ENCODE data around the gene ITPA.

Gene ITPA

GRCh38 chr20:3168079-3168828, 41.0 kb upstream of the ITPA start:
- Histone ChIP-seq H3K4me1 (no peaks in the 10 kb centered on the region), H3K36me3 (replicated peaks) (no peaks in the 10 kb centered on the region), H3K9me3 (no peaks in the 10 kb centered on the region), H3K27me3 (ENCODE audit: low read depth) (no peaks in the 10 kb centered on the region), H3K4me3 (no peak overlapping the region)
- DNase-seq (ENCODE audit: low spot score in 2 of 2) = no peak
- in situ Hi-C loops (cut with MboI; ENCODE audit: low sequenced_read_pairs) = no loop called here

- no peak for DNase-seq (ENCODE audit: low spot score in 2 of 2)
- no peaks in the 10 kb centered on the region for H3K9me3 ChIP-seq
- in situ Hi-C loops (cut with MboI; ENCODE audit: low sequenced_read_pairs) = no loop called here
- no peaks in the 10 kb centered on the region for H3K4me1 ChIP-seq
- H3K4me3 ChIP-seq = no peak overlapping the region
- H3K27me3 ChIP-seq (ENCODE audit: low read depth) = no peaks in the 10 kb centered on the region
- no peaks in the 10 kb centered on the region for H3K36me3 ChIP-seq (replicated peaks)
These were observed 40.3 kb upstream of the ITPA start for GRCh38 chr20:3168829-3169590.

GRCh38 chr20:3171391-3172125, 37.7 kb upstream of the ITPA start:
- Histone ChIP-seq H3K27me3 (ENCODE audit: low read depth) (no peaks in the 10 kb centered on the region), H3K4me1 (peaks cover 12% of the 10 kb centered on the region), H3K9me3 (no peaks in the 10 kb centered on the region), H3K4me3 (no peak overlapping the region), H3K36me3 (replicated peaks) (no peaks in the 10 kb centered on the region)
- in situ Hi-C loops (cut with MboI; ENCODE audit: low sequenced_read_pairs) = no loop called here
- DNase-seq (ENCODE audit: low spot score in 2 of 2) = no peak

- in situ Hi-C loops (cut with MboI; ENCODE audit: low sequenced_read_pairs) = no loop called here
- Histone ChIP-seq H3K36me3 (replicated peaks) (no peaks in the 10 kb centered on the region), H3K4me1 (peaks cover 12% of the 10 kb centered on the region), H3K4me3 (peak overlapping the region; percentile 90), H3K27me3 (ENCODE audit: low read depth) (no peaks in the 10 kb centered on the region), H3K9me3 (no peaks in the 10 kb centered on the region)
- no peak for DNase-seq (ENCODE audit: low spot score in 2 of 2)
These were observed 37.0 kb upstream of the ITPA start for GRCh38 chr20:3172126-3172932.

GRCh38 chr20:3172933-3173609, 36.2 kb upstream of the ITPA start, which contains the start of gene LZTS3:
Gene LZTS3 (minus strand): TSS chr20:3173549. CDS start chr20:3167163, 6,386 bp downstream.
- Histone ChIP-seq H3K4me1 (peaks cover 12% of the 10 kb centered on the region), H3K27me3 (ENCODE audit: low read depth) (no peaks in the 10 kb centered on the region), H3K36me3 (replicated peaks) (no peaks in the 10 kb centered on the region)

GRCh38 chr20:3173610-3174441, 35.5 kb upstream of the ITPA start:
- no peaks in the 10 kb centered on the region for H3K27me3 ChIP-seq (ENCODE audit: low read depth)
- peaks cover 12% of the 10 kb centered on the region for H3K4me1 ChIP-seq
- peak; percentile 75 to 96 for DNase-seq (ENCODE audit: low spot score in 2 of 2)
- in situ Hi-C loops (cut with MboI; ENCODE audit: low sequenced_read_pairs) = no loop called here
- no peaks in the 10 kb centered on the region for H3K9me3 ChIP-seq
- H3K4me3 ChIP-seq = peak overlapping the region; percentile 90
- no peaks in the 10 kb centered on the region for H3K36me3 ChIP-seq (replicated peaks)

More at GRCh38 chr20:3172933-3173609, 36.2 kb upstream of the ITPA start, which contains the start of gene LZTS3:
- Histone ChIP-seq H3K9me3 (no peaks in the 10 kb centered on the region), H3K4me3 (peak within 1 kb of the TSS; percentile 90)
- in situ Hi-C loops (cut with MboI; ENCODE audit: low sequenced_read_pairs) = no loop called here
- peak; percentile 36 to 82 for DNase-seq (ENCODE audit: low spot score in 2 of 2)

GRCh38 chr20:3174442-3175261, 34.6 kb upstream of the ITPA start:
- Histone ChIP-seq H3K4me3 (peak overlapping the region; percentile 90), H3K27me3 (ENCODE audit: low read depth) (no peaks in the 10 kb centered on the region), H3K4me1 (peaks cover 12% of the 10 kb centered on the region), H3K36me3 (replicated peaks) (no peaks in the 10 kb centered on the region), H3K9me3 (no peaks in the 10 kb centered on the region)
- in situ Hi-C loops (cut with MboI; ENCODE audit: low sequenced_read_pairs) = no loop called here
- peak; percentile 52 to 67 for DNase-seq (ENCODE audit: low spot score in 2 of 2)

- H3K27me3 ChIP-seq (ENCODE audit: low read depth) = no peaks in the 10 kb centered on the region
- peaks cover 12% of the 10 kb centered on the region for H3K4me1 ChIP-seq
- in situ Hi-C loops (cut with MboI; ENCODE audit: low sequenced_read_pairs) = no loop called here
- H3K9me3 ChIP-seq = no peaks in the 10 kb centered on the region
- peak overlapping the region; percentile 90 for H3K4me3 ChIP-seq
- no peak for DNase-seq (ENCODE audit: low spot score in 2 of 2)
- no peaks in the 10 kb centered on the region for H3K36me3 ChIP-seq (replicated peaks)
These were observed 34.0 kb upstream of the ITPA start for GRCh38 chr20:3175270-3175669.

- Histone ChIP-seq H3K4me1 (peaks cover 12% of the 10 kb centered on the region), H3K9me3 (no peaks in the 10 kb centered on the region), H3K36me3 (replicated peaks) (no peaks in the 10 kb centered on the region), H3K27me3 (ENCODE audit: low read depth) (no peaks in the 10 kb centered on the region), H3K4me3 (no peak overlapping the region)
- in situ Hi-C loops (cut with MboI; ENCODE audit: low sequenced_read_pairs) = no loop called here
- DNase-seq (ENCODE audit: low spot score in 2 of 2) = no peak
These were observed 31.4 kb upstream of the ITPA start for GRCh38 chr20:3177746-3178485.

GRCh38 chr20:3180319-3180718, 29.0 kb upstream of the ITPA start:
- Histone ChIP-seq H3K27me3 (ENCODE audit: low read depth) (no peaks in the 10 kb centered on the region), H3K4me3 (no peak overlapping the region), H3K4me1 (peaks cover 3% of the 10 kb centered on the region), H3K36me3 (replicated peaks) (no peaks in the 10 kb centered on the region), H3K9me3 (no peaks in the 10 kb centered on the region)
- no peak for DNase-seq (ENCODE audit: low spot score in 2 of 2)
- in situ Hi-C loops (cut with MboI; ENCODE audit: low sequenced_read_pairs) = no loop called here

- Histone ChIP-seq H3K27me3 (ENCODE audit: low read depth) (no peaks in the 10 kb centered on the region), H3K4me1 (no peaks in the 10 kb centered on the region), H3K36me3 (replicated peaks) (no peaks in the 10 kb centered on the region), H3K9me3 (no peaks in the 10 kb centered on the region), H3K4me3 (no peak overlapping the region)
- in situ Hi-C loops (cut with MboI; ENCODE audit: low sequenced_read_pairs) = no loop called here
- no peak for DNase-seq (ENCODE audit: low spot score in 2 of 2)
These were observed 28.0 kb upstream of the ITPA start for GRCh38 chr20:3181270-3181669.
